ENCODE measurements around the gene PRKCH.

GRCh38 chr14:61385002-61385685 lies 63.8 kb downstream of the PRKCH start:
- no peak for TF ChIP-seq CTCF (IDR thresholded peaks at IDR 0.05)
- no peak for TF ChIP-seq NFE2L1 (CRISPR knock-in tag; IDR thresholded peaks at IDR 0.05)
- no peak for TF ChIP-seq NR2C2 (CRISPR knock-in tag; IDR thresholded peaks at IDR 0.05)
- no peak for TF ChIP-seq NFATC4 (CRISPR knock-in tag; IDR thresholded peaks at IDR 0.05)
- no peak for TF ChIP-seq CBFB (CRISPR knock-in tag; IDR thresholded peaks at IDR 0.05; ENCODE audit: low read depth)
- TF ChIP-seq KAT7 (CRISPR knock-in tag; IDR thresholded peaks at IDR 0.05; ENCODE audit: borderline replicate concordance), result no peak
- TF ChIP-seq CREB1 (CRISPR knock-in tag; IDR thresholded peaks at IDR 0.05), result no peak
- TF ChIP-seq E2F1 (CRISPR knock-in tag; IDR thresholded peaks at IDR 0.05), result no peak
- no peak for TF ChIP-seq FOXJ3 (CRISPR knock-in tag; IDR thresholded peaks at IDR 0.05; ENCODE audit: borderline replicate concordance)
- no peak for TF ChIP-seq HMGA2 (CRISPR knock-in tag; IDR thresholded peaks at IDR 0.05)
- TF ChIP-seq ATF3 (CRISPR knock-in tag; conservative IDR thresholded peaks at IDR 0.05), result no peak
- TF ChIP-seq SMAD4 (CRISPR knock-in tag; IDR thresholded peaks at IDR 0.05), result no peak

Measured in WTC11 (cell line).